GM23248 (cell line): Measurements from ENCODE around the gene F10. TPM values are rescaled to one million over a fixed set of nuclear protein-coding genes. Genes with fewer than 3 reads are reported as not detected.

Experiments
- DNase-seq: peaks from one replicate; pipeline ENCODE4 v3.0.0-alpha.2; 2015
- H2AFZ ChIP-seq: fragments of 200-600 bp; sonication (generic); 2 replicates; pipeline ENCODE4 v1.6.1; 2016; ENCODE audit warnings: antibody characterized with exemption
- H3F3A ChIP-seq: fragments of 200-600 bp; sonication (generic); 2 replicates; pipeline ENCODE4 v1.6.1; 2016; ENCODE audit warnings: mild to moderate bottlenecking, antibody characterized with exemption, mixed run types; ENCODE audit not compliant: insufficient read depth
- H3K27ac ChIP-seq: fragments of 200-600 bp; sonication (generic); 2 replicates; pipeline ENCODE4 v1.5.1; 2016; ENCODE audit warnings: mild to moderate bottlenecking
- H3K27me3 ChIP-seq: fragments of 200-600 bp; sonication (generic); replicated peaks from 2 replicates; pipeline ENCODE4 v1.6.1; 2016; ENCODE audit warnings: mild to moderate bottlenecking; ENCODE audit not compliant: insufficient read depth
- H3K36me3 ChIP-seq: fragments of 200-600 bp; sonication (generic); 2 replicates; pipeline ENCODE4 v1.6.1; 2016; ENCODE audit warnings: low read depth, mild to moderate bottlenecking
- H3K4me1 ChIP-seq: fragments of 200-600 bp; sonication (generic); 2 replicates; pipeline ENCODE4 v1.6.1; 2016; ENCODE audit warnings: mild to moderate bottlenecking; ENCODE audit not compliant: insufficient read depth
- H3K4me2 ChIP-seq: fragments of 200-600 bp; sonication (generic); one replicate; pipeline ENCODE4 v1.6.1; 2016; ENCODE audit warnings: mild to moderate bottlenecking; ENCODE audit not compliant: unreplicated experiment
- H3K4me3 ChIP-seq: fragments of 200-600 bp; sonication (generic); 2 replicates; pipeline ENCODE4 v1.5.1; 2016; ENCODE audit warnings: mild to moderate bottlenecking
- H3K79me2 ChIP-seq: fragments of 200-600 bp; sonication (generic); 2 replicates; pipeline ENCODE4 v1.6.1; 2016; ENCODE audit warnings: mild to moderate bottlenecking; ENCODE audit not compliant: insufficient read depth
- H3K9ac ChIP-seq: fragments of 200-600 bp; sonication (generic); 2 replicates; pipeline ENCODE4 v1.6.1; 2016; ENCODE audit warnings: mild to moderate bottlenecking
- H3K9me2 ChIP-seq: fragments of 200-600 bp; sonication (generic); 2 replicates; pipeline ENCODE4 v1.6.1; 2016; ENCODE audit warnings: mixed run types, mild to moderate bottlenecking, moderate library complexity; ENCODE audit not compliant: insufficient read depth
- H3K9me3 ChIP-seq: fragments of 200-600 bp; sonication (generic); one replicate; pipeline ENCODE4 v1.6.1; 2017; ENCODE audit warnings: low read depth
- H4K20me1 ChIP-seq: fragments of 200-600 bp; sonication (generic); 2 replicates; pipeline ENCODE4 v1.6.0; 2016; ENCODE audit not compliant: insufficient read depth
- EZH2 ChIP-seq: fragments of 200-600 bp; sonication (generic); IDR thresholded peaks from 2 replicates; pipeline ENCODE4 v1.6.1; 2018; ENCODE audit warnings: antibody characterized with exemption, mild to moderate bottlenecking; ENCODE audit not compliant: insufficient read depth, poor library complexity, severe bottlenecking
- EZH2phosphoT487 ChIP-seq: fragments of 200-600 bp; sonication (generic); IDR thresholded peaks from 2 replicates; pipeline ENCODE4 v1.6.1; 2018; ENCODE audit warnings: antibody characterized with exemption, moderate library complexity, mild to moderate bottlenecking, low read depth; ENCODE audit not compliant: insufficient read depth
- WGBS, 2 experiments: methylation state at CpG; one replicate each; pipeline ENCODE4 v1.1.6; 2015 to 2017; ENCODE audit warnings: low lambda C conversion rate in 2 of 2, low coverage in 1 of 2; ENCODE audit errors: missing lambda C conversion rate in 2 of 2; 5-methylcytosine and 5-hydroxymethylcytosine counted together
- in situ Hi-C: fragments of 300-500 bp; cut with MboI; formaldehyde crosslinking; loops from 2 replicates; pipeline ENCODE4 v1.15.0; 2020
- polyA plus RNA-seq: library from polyadenylated mRNA; unstranded; fragments of >200 nt; fragmentation: Nextera tagmentation; extraction: Ambion mirVana; gene quantifications from 2 replicates; pipeline ENCODE4 v1.2.1, GENCODE V29; 2016
- total RNA-seq: library from RNA; depleted of rRNA; stranded (reverse); fragments of >200 nt; shearing (Covaris generic); gene quantifications from 2 replicates; pipeline ENCODE4 v1.2.3, GENCODE V29; 2014; rRNA removed

F10 gene
- total RNA-seq = 7.8 and 10.2 TPM in 2 replicates
- 9.0 and 9.1 TPM in 2 replicates for polyA plus RNA-seq

GRCh38 chr13:113122550-113123225 is at the start of gene F10:
Gene F10, plus strand, starts transcription at chr13:113122799. Its CDS starts 57 bp downstream, at chr13:113122856.
- Histone ChIP-seq H3K4me2 (peak within 1 kb of the TSS; percentile 70), H3K4me3 (peak within 1 kb of the TSS; percentile 53), H2AFZ (peak within 1 kb of the TSS; percentile 87)

DNA sequence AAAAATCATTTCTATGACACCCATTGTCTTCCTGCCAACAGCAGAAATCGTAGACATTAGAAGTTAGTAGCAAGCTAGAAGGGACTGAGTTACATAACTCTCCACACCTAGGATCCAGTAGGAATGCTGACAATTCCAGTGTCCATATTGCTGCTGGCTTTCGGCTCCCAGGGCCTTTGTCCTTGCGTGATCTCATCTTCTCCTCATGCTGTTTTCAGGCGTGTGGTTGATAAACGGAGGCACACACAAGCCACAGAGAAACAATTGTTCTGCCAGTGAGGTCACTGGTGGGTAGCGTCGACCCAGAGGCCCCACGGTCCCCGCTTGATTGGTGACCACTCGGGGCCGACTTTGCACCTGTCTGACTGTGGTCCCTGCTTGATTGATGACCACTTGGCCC is 48.7 kb upstream of the F10 start:
- TF ChIP-seq EZH2 = no peak
- TF ChIP-seq EZH2phosphoT487 = no peak
- in situ Hi-C loops = no loop called here
- H3K4me2 ChIP-seq = no peak overlapping the region
- H3K27ac ChIP-seq = no peak overlapping the region
- H3K79me2 ChIP-seq = no peaks in the 10 kb centered on the region
- no peaks in the 10 kb centered on the region for H4K20me1 ChIP-seq
- no peaks in the 10 kb centered on the region for H3K4me1 ChIP-seq
- H3F3A ChIP-seq = no peaks in the 10 kb centered on the region
- H3K9me3 ChIP-seq = no peaks in the 10 kb centered on the region
- no peaks in the 10 kb centered on the region for H3K9me2 ChIP-seq
- no peak overlapping the region for H3K4me3 ChIP-seq
- peaks cover 16% of the 10 kb centered on the region; the same call in 1 of the 2 replicates for H3K27me3 ChIP-seq
- 58 to 63% methylated on average over 11 of the region's 11 CpGs for WGBS, 2 experiments
- H2AFZ ChIP-seq = no peak overlapping the region
- no peaks in the 10 kb centered on the region for H3K36me3 ChIP-seq
- no peak for DNase-seq
- no peak overlapping the region for H3K9ac ChIP-seq

More at GRCh38 chr13:113122550-113123225, at the start of gene F10:
- Histone ChIP-seq H4K20me1 (no peaks in the 10 kb centered on the region), H3K79me2 (no peaks in the 10 kb centered on the region), H3K27me3 (no peaks in the 10 kb centered on the region), H3K9ac (0 out of 2 replicates have a peak within 1 kb of the TSS, but pooled peaks have one; percentile 23), H3K4me1 (no peaks in the 10 kb centered on the region), H3K27ac (no peak within 1 kb of the TSS), H3F3A (no peaks in the 10 kb centered on the region), H3K36me3 (no peaks in the 10 kb centered on the region), H3K9me2 (no peaks in the 10 kb centered on the region), H3K9me3 (no peaks in the 10 kb centered on the region)
- 5% methylated on average over 23 of the region's 23 CpGs for WGBS, 2 experiments
- TF ChIP-seq EZH2 = no peak
- no peak for TF ChIP-seq EZH2phosphoT487
- in situ Hi-C loops = no loop called here
- DNase-seq = peak; percentile 78

- H3K9me2 ChIP-seq = no peaks in the 10 kb centered on the region
- no peaks in the 10 kb centered on the region for H3K4me1 ChIP-seq
- no peak overlapping the region for H3K9ac ChIP-seq
- WGBS, 2 experiments = 85 to 87% methylated on average over 11 to 18 of the region's 18 CpGs
- peaks cover 16% of the 10 kb centered on the region; the same call in 1 of the 2 replicates for H3K27me3 ChIP-seq
- H3K9me3 ChIP-seq = no peaks in the 10 kb centered on the region
- no peaks in the 10 kb centered on the region for H4K20me1 ChIP-seq
- in situ Hi-C loops = no loop called here
- no peaks in the 10 kb centered on the region for H3K79me2 ChIP-seq
- H3K36me3 ChIP-seq = no peaks in the 10 kb centered on the region
- H3F3A ChIP-seq = no peaks in the 10 kb centered on the region
- H3K27ac ChIP-seq = no peak overlapping the region
- no peak overlapping the region for H3K4me3 ChIP-seq
- TF ChIP-seq EZH2 (no peak), EZH2phosphoT487 (no peak)
- no peak for DNase-seq
- no peak overlapping the region for H2AFZ ChIP-seq
- H3K4me2 ChIP-seq = no peak overlapping the region
Observed at GRCh38 chr13:113074401-113074800, 48.2 kb upstream of the F10 start.

DNA sequence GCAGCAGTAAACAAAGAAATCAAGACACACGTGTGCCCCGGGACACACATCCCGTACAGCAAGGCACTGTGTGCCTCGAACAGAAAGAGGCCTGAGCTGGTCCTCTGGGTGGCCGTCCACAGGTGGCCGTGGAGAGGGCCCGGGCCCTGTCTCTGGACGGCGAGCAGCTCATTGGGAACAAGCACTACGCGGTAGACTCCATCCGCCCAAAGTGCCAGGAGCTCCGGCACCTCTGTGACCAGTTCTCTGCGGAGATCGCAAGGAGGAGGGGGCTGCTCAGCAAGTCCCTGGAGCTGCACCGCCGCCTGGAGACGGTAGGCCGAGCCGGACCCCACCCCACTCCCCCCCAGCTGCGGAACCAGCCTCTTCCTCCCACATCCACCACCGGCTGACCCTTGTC is 47.7 kb upstream of the F10 start:
- Histone ChIP-seq H3K9ac (no peak overlapping the region), H3K4me3 (no peak overlapping the region), H2AFZ (no peak overlapping the region), H3F3A (no peaks in the 10 kb centered on the region), H3K4me2 (no peak overlapping the region), H3K27me3 (peaks cover 16% of the 10 kb centered on the region; the same call in 1 of the 2 replicates), H3K79me2 (no peaks in the 10 kb centered on the region), H3K9me3 (no peaks in the 10 kb centered on the region), H3K4me1 (no peaks in the 10 kb centered on the region), H3K36me3 (no peaks in the 10 kb centered on the region), H3K9me2 (no peaks in the 10 kb centered on the region), H4K20me1 (no peaks in the 10 kb centered on the region), H3K27ac (no peak overlapping the region)
- WGBS, 2 experiments = 74 to 81% methylated on average over 18 to 22 of the region's 22 CpGs
- TF ChIP-seq EZH2 (no peak), EZH2phosphoT487 (no peak)
- DNase-seq = no peak
- in situ Hi-C loops = no loop called here
